Epithelial cell of esophagus (primary cell): Measurements from ENCODE around the gene CDKL5.

Experiments used
- DNase-seq: peaks from one replicate; pipeline ENCODE4 v3.0.0; 2010; ENCODE audit warnings: low read depth
- H3K4me3 ChIP-seq: 2 replicates; pipeline ENCODE4 v1.5.1; 2011; ENCODE audit warnings: mild to moderate bottlenecking, low read length, control low read depth
- CTCF ChIP-seq: IDR thresholded peaks from 2 replicates; pipeline ENCODE4 v1.5.1; 2011; ENCODE audit warnings: low read depth, mild to moderate bottlenecking, low read length, control low read depth, inconsistent platforms; ENCODE audit not compliant: insufficient read depth; ENCODE audit errors: missing control alignments

CDKL5 gene

GRCh38 chrX:18687856-18688495 lies 262.6 kb downstream of the CDKL5 start:
- no peak for TF ChIP-seq CTCF
- no peak overlapping the region for H3K4me3 ChIP-seq
- no peak for DNase-seq

DNA sequence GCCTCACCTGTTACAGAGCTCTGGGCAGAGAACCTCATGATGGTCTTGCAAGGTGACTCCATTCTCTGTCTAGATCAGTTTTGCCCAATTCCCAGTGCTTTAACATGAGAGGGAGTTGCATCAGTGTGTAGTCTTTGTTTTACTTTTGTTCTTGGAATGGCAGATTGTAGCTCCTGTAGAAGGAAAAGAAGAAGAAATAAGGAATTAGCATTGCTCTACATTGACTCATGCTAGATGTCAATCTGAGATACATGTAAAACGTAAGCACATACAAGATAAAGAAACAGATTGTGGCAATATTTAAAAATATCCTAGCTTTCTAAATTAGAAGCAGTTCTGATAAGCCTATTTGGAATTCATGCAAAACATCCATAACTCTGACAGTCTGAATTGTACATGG lies 266.0 kb downstream of the CDKL5 start:
- no peak for TF ChIP-seq CTCF
- DNase-seq: no peak
- H3K4me3 ChIP-seq: no peak overlapping the region

DNA sequence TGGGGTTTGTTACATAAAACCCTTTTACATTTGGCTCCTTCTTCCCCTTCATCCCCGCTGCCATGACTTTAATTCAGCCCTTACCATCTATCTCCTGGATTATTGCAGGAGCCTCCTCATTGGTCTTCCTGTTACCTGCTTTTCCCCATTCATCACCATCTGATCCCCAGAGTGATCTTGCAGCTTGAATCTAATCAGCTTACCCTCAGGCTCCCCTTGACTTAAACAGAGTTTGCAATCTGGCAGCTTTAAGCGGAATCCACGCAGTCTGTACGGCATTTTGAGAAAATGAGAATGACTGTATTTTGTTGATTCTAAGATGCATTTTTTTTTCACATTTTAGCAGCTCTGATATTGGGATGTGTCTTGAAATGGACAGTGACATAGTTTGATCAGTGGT lies 267.1 kb downstream of the CDKL5 start:
- H3K4me3 ChIP-seq: no peak overlapping the region
- TF ChIP-seq CTCF: no peak
- DNase-seq: no peak

DNA sequence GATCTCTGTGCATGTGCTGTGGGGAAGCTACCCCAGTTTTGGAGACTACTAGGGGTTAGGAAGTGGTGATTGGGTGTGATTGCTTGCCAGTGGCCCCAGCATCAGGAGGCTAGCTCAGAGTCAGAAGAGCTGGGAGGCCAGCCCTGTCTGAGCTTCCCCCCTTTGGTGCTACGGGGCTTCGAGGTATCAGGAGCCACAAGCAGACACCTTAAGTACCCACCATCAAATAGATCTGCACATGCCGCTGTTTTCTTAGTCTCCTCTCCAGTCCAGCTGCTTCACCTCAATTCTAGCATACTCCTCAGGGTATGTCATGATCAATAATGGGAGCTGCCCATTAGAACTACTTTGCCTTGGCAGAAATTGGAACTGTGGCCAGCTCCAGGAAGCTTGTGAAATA lies 271.2 kb downstream of the CDKL5 start:
- no peak for TF ChIP-seq CTCF
- no peak overlapping the region for H3K4me3 ChIP-seq
- DNase-seq: no peak

DNA sequence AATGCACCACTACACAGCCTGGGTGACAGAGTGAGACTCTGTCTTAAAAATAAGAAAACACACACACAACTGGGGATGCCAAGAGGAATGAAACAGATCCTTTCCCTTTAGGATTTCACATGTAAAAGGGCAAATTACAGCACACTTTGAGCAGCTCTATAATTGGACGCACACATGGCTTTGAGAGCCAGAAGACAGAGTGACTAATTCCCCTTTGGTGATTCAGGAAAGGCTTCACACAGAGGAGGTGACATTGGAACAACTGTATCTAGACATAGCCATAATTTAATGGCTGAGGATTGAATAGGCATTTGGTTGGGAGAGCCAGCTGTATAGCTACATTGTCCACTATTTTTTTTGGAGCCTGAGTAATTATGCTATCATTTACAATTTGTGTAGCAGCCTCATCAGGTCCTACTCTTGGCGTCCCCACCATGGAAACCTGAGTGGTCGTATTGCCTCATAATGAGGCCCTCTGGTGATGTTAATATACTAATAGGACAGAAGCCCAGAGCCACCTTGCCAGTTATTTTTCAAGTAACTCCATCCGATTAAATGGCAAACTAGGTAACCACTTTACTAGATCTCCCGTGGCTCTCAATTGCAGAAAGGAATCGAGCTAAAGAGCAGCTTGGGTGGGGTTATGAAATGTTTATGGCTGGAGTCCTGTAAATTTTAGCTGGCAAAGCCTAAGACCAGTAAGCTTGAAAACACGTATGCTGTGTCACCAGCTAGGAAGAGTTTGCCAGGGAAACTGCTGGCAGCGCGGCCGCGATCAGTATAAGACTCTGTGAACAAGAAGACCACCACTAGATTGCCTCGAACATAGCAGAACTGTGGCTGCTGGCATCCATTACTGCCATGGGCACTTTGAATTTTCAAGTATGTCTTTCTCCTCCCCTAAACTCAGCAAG lies 273.6 kb downstream of the CDKL5 start:
- TF ChIP-seq CTCF: no peak
- no peak for DNase-seq

GRCh38 chrX:18701621-18702361 lies 276.4 kb downstream of the CDKL5 start:
- no peak overlapping the region for H3K4me3 ChIP-seq
- no peak for TF ChIP-seq CTCF
- peak; percentile 29 for DNase-seq

More for the DNA sequence above, 273.6 kb downstream of the CDKL5 start:
- no peak overlapping the region for H3K4me3 ChIP-seq
